GM19467 (cell line): ENCODE data around the gene PSRC1.
A peak's percentile ranks its signal among the peaks of the same experiment; 100 is the strongest.
"Not testable (repeated sequence)": the region's sequence is repeated elsewhere in the genome, so short reads cannot be mapped to it uniquely, and the experiment has no call there.

ENCODE experiments used
- ATAC-seq: cut with Tn5 transposase; IDR thresholded peaks from one replicate; pipeline ENCODE4 v1.9.1; 2021; ENCODE audit warnings: mild to moderate bottlenecking, moderate library complexity; ENCODE audit not compliant: unreplicated experiment

Gene PSRC1

GRCh38 chr1:109282952-109283747, at the start of gene PSRC1:
Gene PSRC1, minus strand, starts transcription at chr1:109283145.
- peak; percentile 92 for ATAC-seq

DNA sequence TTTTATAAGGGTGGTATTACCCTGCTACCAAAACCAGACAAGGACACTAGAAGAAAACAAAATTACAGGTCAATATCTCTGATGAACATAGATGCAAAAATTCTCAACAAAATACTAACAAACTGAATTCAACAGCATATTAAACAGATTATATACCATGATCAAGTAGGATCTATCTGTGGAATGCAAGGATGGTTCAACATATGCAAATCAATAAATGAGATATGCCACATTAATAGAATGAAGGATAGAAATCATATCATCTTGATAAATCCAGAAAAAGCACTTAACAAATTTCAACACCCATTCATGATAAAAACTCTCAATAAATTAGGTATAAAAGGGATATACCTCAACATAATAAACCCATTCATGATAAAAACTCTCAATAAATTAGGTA, 48.2 kb upstream of the PSRC1 start:
- ATAC-seq: no peak

GRCh38 chr1:109327285-109327684, 44.3 kb upstream of the PSRC1 start:
- ATAC-seq: no peak

- no peak for ATAC-seq
Measured at GRCh38 chr1:109322974-109323373, 40.0 kb upstream of the PSRC1 start.

DNA sequence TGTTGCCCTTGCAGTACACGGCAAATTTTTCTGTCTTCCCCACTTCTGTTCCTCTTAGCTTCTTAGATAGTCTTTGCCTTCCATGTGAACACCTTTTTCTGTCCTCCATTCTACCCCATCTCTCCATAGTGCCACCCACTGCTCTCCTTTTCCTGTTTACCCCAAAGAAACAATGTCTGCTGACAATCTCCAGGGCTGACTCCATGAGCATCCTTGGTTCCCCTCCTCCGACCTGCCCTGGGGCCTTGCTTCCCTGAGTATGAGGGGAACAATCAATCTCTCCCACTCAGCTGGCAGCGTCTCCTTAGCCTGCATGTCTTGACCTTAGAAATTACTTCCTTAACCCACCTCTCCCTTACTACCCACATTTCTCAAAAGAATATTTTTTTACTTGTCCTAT, 36.2 kb upstream of the PSRC1 start:
- ATAC-seq: no peak

GRCh38 chr1:109316506-109316905, 33.6 kb upstream of the PSRC1 start:
- ATAC-seq: no peak

- ATAC-seq: no peak
Measured at GRCh38 chr1:109315288-109315687, 32.3 kb upstream of the PSRC1 start.

DNA sequence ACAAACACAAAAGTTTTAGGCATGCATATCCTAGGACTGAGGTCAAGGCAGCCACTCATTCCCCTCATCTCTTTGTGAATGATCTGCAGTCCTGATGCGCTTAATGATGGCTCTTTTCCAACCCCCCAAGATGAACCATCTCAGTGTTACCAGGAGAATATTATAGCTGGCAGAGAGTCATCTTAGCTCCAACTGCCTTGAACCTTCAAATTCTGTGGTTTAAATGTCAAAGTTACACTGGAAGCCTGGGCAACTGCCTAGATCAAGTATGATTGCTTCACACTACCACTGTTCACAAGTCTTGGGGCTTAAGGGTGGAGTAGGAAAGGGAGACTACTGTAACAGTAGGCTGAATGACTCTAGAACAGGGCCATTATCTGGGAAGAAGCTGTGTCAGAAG, 31.9 kb upstream of the PSRC1 start:
- ATAC-seq: no peak

DNA sequence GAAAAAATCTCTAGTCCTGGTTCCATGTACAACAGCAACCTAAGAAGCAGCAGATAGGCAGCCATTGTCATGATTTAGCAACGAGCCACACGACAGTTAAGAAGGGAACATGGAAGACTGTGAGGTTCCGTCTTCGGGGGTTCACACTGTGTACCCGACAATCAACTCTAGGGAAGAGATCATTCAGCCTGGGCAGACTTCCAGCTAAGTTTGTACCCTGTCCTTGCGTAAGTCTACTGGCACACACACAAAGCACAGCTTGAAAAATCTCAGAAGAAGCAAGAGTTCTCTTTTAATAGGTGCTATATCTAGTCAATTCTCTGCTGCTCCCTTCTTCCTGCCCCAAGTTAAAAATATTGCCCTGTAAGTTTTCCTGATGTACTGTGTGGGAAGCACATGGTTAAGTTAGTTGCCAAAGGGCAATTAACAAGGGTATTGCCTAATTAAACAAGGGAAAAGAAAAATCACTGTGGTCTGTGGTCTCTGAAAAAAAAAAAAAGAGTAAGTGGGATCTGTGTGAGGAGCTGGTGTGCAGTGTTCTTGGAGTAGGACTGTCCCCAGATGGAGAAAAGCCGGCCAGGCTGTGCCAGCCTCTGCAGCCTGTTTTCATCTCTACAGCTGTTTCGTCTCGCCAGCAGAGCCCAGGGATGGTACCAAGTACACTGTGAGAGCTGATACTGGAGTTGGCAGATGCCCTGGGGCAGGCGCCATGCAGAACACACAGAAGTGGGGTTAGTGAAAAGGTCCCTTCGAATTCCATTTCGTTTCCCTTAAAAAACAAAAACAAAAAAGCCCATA, 30.2 kb upstream of the PSRC1 start:
- no peak for ATAC-seq

- no peak for ATAC-seq
Measured at GRCh38 chr1:109312246-109312645, 29.3 kb upstream of the PSRC1 start.

DNA sequence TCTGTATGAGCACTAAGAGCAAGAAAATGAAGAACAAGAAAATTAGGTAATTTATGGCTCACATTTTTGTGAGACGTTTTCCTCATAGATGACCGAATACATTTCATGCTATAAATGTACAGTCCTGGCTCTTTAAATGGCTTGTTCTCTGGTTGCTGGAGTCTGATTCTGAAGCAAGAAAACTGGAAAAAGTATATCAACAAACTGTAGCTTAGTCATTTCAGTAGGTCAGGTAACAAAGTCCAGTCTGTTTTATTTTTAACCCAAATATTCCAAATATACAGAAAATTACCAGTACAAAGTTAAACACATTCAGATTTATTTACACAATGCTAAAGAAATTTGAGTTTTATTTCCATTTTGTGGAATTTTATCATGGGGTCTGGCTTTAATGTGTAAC, 26.4 kb upstream of the PSRC1 start:
- ATAC-seq: no peak

DNA sequence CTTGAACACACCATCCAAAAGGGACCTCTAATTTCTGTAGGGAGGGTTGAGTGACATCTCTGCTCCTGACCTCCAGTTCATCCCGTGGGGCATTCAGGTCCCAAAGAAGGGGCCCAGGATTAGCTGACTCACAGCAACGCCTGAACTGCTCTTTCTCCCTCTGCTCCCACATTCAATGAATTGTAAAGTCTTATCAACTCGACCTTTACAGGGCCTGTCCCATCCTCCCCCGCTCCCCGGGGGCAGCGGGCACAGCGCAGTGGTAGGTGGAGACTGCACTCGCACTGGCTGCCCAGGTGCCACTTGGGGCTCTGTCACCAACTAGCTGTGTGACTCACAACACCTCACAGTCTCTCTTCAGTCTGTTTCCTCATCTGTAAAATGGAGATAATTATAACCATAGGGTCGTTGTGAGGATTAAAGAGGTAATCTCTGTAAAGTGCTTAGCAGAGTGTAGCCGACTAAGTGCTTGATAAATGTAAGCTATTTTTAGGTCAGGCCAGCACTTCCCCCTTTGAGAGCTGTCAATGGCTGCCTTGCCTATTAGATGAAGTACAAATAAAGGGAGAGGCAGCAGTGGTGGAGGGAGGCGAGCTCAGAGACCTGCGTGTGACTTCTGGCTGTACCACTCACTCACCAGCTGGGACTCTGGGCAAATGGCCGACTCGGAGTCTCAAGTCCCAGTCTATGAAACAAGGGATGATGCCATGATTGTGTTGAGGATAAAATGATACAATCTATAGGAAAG, 24.5 kb upstream of the PSRC1 start:
- ATAC-seq: no peak

DNA sequence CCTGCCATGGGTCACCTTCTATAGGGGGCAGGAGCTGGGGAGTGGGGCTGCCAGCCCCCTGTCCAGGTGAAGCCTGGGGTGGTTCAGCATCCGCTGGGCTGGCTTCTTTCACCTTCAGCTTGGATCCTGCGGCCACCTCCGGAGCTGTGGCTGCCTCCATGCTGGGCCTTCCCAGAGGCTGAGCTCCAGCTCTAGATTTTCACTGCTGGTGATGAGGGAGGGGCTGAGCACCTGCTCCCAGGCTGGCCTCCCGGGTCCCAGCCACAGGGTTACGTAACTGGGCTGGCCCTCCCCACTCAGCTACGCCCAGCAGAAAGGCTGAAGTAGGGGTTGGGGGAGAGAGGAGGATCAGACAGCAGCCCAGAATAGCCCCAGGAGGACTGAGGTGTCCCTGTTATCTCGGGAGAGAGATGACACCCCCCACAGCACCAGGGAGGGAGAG, 23.9 kb upstream of the PSRC1 start, which contains the start of gene MYBPHL:
Gene MYBPHL, minus strand, starts transcription at position 180 of the 442 bp plus-strand sequence. Its CDS starts 20 bp downstream, at position 160.
- no peak for ATAC-seq

DNA sequence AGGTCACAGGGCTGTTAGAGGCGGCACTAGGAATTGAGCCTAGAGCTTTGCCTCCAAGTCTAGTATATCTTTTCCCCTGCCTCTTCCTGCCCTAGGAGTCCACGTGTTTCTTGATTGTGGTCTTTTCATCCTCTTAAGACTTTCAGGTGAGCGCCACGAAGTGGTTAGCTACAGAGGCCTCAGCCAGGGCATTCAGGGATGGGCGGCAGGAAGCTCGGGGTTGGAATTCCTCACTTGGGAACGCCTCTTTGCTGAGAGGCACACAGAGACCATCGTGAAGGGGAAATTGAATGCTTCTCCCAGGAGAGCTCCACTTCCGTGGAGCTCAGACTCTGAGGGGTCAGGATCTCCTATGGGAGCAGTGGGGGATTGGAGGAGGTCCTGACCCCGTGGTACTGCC, 23.0 kb upstream of the PSRC1 start:
- not testable (repeated sequence) for ATAC-seq

- ATAC-seq: no peak
Measured at GRCh38 chr1:109304226-109304920, 21.4 kb upstream of the PSRC1 start.

GRCh38 chr1:109301874-109302273, 18.9 kb upstream of the PSRC1 start:
- ATAC-seq: no peak

DNA sequence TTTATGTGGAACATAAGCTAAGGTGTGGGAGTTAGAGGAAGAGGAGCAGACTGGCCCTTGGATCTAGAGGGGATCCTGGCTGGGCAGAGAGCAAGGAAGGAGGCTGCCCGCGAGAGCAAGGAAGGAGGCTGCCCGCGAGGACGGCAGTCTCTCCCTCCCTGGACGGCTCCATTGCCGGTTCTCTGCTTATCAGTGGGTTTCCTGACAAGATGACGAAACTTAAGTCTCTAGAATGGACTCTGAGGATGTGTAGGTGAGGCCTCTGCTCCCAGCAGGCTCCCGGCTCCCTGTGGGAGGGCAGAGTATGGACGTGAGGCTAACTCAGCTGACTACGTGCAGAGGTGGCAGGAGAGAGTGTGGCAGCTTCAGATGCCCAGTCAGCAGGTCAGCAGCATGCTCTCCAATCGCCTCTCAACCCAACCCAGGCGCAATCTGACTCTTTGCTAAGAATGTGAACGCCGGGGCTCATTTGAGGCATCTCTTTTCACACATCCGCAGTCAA, 17.8 kb upstream of the PSRC1 start:
- no peak for ATAC-seq

GRCh38 chr1:109299558-109300343, 16.8 kb upstream of the PSRC1 start:
- ATAC-seq: no peak

DNA sequence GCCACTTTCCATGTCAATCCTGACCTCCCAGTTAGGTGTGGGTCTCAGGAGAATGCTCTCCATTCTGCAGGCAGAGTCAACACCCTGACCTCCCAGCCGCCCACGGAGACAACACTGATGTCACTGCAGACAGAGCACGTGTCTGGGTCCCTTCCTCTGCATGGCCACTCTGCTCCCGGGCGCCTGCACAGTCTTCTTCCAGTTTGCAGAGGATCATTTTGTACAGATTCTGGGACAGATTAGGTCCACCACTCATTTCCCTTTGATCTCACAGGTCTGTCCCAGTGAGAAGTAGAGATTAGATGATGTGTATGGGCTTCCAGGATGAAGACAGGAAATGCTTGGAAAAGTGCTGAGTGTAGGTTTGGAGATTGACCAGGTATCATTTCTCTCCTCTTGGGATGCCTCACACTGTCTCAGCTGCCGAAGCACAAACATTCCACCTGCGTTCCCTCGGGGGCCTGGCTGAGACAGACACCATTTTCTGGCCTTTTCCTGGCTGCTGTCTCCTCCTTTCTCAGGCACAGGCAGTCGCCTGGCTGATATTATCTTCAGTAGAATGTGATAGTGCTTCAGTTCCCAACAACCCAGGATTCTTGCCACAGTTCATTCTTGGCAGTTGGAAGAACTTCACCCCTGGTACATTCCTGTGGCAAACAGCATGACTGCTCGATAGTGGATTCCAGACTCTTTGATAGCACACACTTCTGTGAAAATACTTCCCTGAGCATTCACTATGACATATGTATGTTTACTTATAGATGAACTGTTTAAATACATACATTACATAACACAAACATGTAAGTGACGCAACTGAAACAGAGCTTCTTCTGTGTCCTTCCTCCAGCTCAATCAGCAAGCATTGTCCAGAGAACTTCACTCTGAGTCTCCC, 16.0 kb upstream of the PSRC1 start:
- no peak for ATAC-seq
